ENCODE results near the gene EIF4B. TPM values are rescaled to one million over a fixed set of nuclear protein-coding genes. Genes with fewer than 3 reads are reported as not detected.

The EIF4B gene
- polyA plus RNA-seq, 3 donors, result 463 to 529 (median 471) TPM

- DNase-seq, result no peak
Observed at GRCh38 chr12:53042607-53043454, 36.6 kb downstream of the EIF4B start.

GRCh38 chr12:53044052-53044581 lies 37.9 kb downstream of the EIF4B start:
- DNase-seq, result no peak

- DNase-seq, result no peak
Observed at GRCh38 chr12:53044896-53045695, 38.8 kb downstream of the EIF4B start.

- no peak for DNase-seq
Observed at GRCh38 chr12:53045696-53046045, 39.4 kb downstream of the EIF4B start.

- DNase-seq, result peak; percentile 83
Observed at GRCh38 chr12:53046655-53047220, 40.5 kb downstream of the EIF4B start.

GRCh38 chr12:53047221-53048032 lies 41.2 kb downstream of the EIF4B start:
- DNase-seq, result peak; percentile 90

- no peak for DNase-seq
Observed at GRCh38 chr12:53048033-53048779, 42.0 kb downstream of the EIF4B start.

- DNase-seq, result peak; percentile 82
Observed at GRCh38 chr12:53048780-53049401, 42.6 kb downstream of the EIF4B start.

- DNase-seq, result no peak
Observed at GRCh38 chr12:53049571-53050318, 43.5 kb downstream of the EIF4B start, which contains the start of gene TNS2. TNS2 (plus strand) TSS chr12:53050065; CDS start chr12:53050186, 121 bp downstream.

GRCh38 chr12:53050426-53051057 lies 44.3 kb downstream of the EIF4B start:
- no peak for DNase-seq

GRCh38 chr12:53051058-53051880 lies 45.0 kb downstream of the EIF4B start:
- no peak for DNase-seq

- no peak for DNase-seq
Observed at GRCh38 chr12:53051881-53052412, 45.7 kb downstream of the EIF4B start.

GRCh38 chr12:53052419-53053217 lies 46.4 kb downstream of the EIF4B start:
- no peak for DNase-seq

GRCh38 chr12:53053218-53054111 lies 47.2 kb downstream of the EIF4B start:
- no peak for DNase-seq

GRCh38 chr12:53054112-53054878 lies 48.0 kb downstream of the EIF4B start:
- peak; percentile 95 for DNase-seq
